Right lobe of liver (tissue), 4 donors: ENCODE results near the gene DISP3.

Experiments used
- POLR2A ChIP-seq: fragments of 450-650 bp; IDR thresholded peaks from one replicate; pipeline ENCODE4 v1.6.1; 2017; ENCODE audit warnings: antibody characterized with exemption, mild to moderate bottlenecking
- TF ChIP-seq, protein P1 (sequence below), 4 donors: fragments of 200-600 bp in 3 of 4; fragments of 450-650 bp in 1 of 4; IDR thresholded peaks; one replicate each; pipeline versions ENCODE4 v1.5.1 to v1.8.0; 2016 to 2022; ENCODE audit warnings: antibody characterized with exemption in 4 of 4, mild to moderate bottlenecking in 2 of 4
- donor health status: DM: no; HTN: no; CAD: no.
- donor health status: DM: no; HTN: no; CAD: no.
- donor health status: DM: no; HTN: yes; CAD: no.

DNA sequence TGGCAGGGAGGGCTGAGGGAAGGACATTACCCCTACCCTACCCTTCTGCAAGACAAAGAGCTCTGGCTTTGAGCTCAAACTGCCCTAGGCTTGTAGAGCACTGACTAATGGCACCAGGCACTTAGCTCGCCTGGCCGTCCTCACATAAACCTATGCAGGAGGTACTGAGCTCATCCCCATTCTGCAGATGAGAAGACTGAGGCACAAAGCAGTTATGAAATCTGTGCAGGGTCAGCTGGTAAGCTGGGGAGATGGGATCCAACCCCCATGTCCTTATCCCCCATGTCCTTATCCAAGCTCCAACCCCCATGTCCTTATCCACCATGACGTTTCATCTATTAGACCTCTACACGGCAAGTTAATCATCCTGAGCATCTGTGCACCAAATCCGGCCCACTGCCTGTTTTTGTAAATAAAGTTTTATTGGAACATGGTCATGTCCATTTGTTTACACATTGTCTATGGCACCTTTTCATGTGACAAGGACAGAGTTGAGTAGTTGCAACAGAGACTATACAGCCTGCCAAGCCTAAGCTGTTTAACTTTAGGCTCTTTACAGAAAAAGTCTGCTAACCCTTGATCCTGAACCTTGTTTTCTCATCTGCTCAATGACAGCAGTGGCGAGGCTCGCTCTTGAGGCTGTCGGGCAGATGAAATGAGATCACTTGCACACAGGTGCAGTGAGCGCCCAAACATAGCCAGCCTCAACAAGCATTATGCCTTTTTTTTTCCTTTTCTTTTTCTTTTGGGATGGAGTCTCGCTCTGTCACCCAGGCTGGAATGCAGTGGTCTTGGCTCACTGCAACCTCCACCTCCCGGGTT is 88.5 kb downstream of the DISP3 start:
- TF ChIP-seq, protein P1, sequence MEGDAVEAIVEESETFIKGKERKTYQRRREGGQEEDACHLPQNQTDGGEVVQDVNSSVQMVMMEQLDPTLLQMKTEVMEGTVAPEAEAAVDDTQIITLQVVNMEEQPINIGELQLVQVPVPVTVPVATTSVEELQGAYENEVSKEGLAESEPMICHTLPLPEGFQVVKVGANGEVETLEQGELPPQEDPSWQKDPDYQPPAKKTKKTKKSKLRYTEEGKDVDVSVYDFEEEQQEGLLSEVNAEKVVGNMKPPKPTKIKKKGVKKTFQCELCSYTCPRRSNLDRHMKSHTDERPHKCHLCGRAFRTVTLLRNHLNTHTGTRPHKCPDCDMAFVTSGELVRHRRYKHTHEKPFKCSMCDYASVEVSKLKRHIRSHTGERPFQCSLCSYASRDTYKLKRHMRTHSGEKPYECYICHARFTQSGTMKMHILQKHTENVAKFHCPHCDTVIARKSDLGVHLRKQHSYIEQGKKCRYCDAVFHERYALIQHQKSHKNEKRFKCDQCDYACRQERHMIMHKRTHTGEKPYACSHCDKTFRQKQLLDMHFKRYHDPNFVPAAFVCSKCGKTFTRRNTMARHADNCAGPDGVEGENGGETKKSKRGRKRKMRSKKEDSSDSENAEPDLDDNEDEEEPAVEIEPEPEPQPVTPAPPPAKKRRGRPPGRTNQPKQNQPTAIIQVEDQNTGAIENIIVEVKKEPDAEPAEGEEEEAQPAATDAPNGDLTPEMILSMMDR (IDR thresholded peaks at IDR 0.05), result no peak
- TF ChIP-seq POLR2A, result no peak
